ENCODE measurements around the gene TGM1.
"Not testable (repeated sequence)": the region's sequence is repeated elsewhere in the genome, so short reads cannot be mapped to it uniquely, and the experiment has no call there.

The TGM1 gene

GRCh38 chr14:24211311-24211710 lies 51.7 kb downstream of the TGM1 start:
- Histone ChIP-seq H3K4me3 (ENCODE audit: low read depth in 1 of 5, low read length in 5 of 5) (no peak overlapping the region), H3K9me3 (ENCODE audit: control insufficient read depth in 5 of 5, low read length in 5 of 5) (no peaks in the 10 kb centered on the region), H3K36me3 (ENCODE audit: control insufficient read depth in 5 of 5, insufficient read depth in 5 of 5, low read length in 5 of 5) (peaks cover 8 to 50% (median 42%) of the 10 kb centered on the region in 5 donors), H3K27ac (ENCODE audit: low read depth, low read length) (no peak overlapping the region), H3K4me1 (ENCODE audit: control insufficient read depth in 5 of 5, insufficient read depth in 5 of 5, low read length in 5 of 5) (peaks cover 0 to 33% (median 24%) of the 10 kb centered on the region in 5 donors), H3K9ac (ENCODE audit: low read length in 5 of 5) (no peak overlapping the region), H3K27me3 (ENCODE audit: control insufficient read depth in 5 of 5, insufficient read depth in 4 of 5, low read length in 5 of 5) (no peaks in the 10 kb centered on the region)

- peaks cover 11 to 77% (median 59%) of the 10 kb centered on the region in 5 donors for H3K36me3 ChIP-seq (ENCODE audit: control insufficient read depth in 5 of 5, insufficient read depth in 5 of 5, low read length in 5 of 5)
- H3K27me3 ChIP-seq (ENCODE audit: control insufficient read depth in 5 of 5, insufficient read depth in 4 of 5, low read length in 5 of 5), result no peaks in the 10 kb centered on the region
- no peak overlapping the region for H3K4me3 ChIP-seq (ENCODE audit: low read depth in 1 of 5, low read length in 5 of 5)
- H3K4me1 ChIP-seq (ENCODE audit: control insufficient read depth in 5 of 5, insufficient read depth in 5 of 5, low read length in 5 of 5), result peaks cover 0 to 9% (median 4%) of the 10 kb centered on the region in 5 donors
- no peak overlapping the region for H3K9ac ChIP-seq (ENCODE audit: low read length in 5 of 5)
- no peaks in the 10 kb centered on the region for H3K9me3 ChIP-seq (ENCODE audit: control insufficient read depth in 5 of 5, low read length in 5 of 5)
- no peak overlapping the region for H3K27ac ChIP-seq (ENCODE audit: low read depth, low read length)
Observed at GRCh38 chr14:24207625-24208024, 55.4 kb downstream of the TGM1 start.

GRCh38 chr14:24207104-24207551 lies 55.8 kb downstream of the TGM1 start:
- peaks cover 11 to 77% (median 59%) of the 10 kb centered on the region in 5 donors for H3K36me3 ChIP-seq (ENCODE audit: control insufficient read depth in 5 of 5, insufficient read depth in 5 of 5, low read length in 5 of 5)
- H3K9me3 ChIP-seq (ENCODE audit: control insufficient read depth in 5 of 5, low read length in 5 of 5), result no peaks in the 10 kb centered on the region

GRCh38 chr14:24206260-24207103 lies 56.5 kb downstream of the TGM1 start:
- H3K27ac ChIP-seq (ENCODE audit: low read depth, low read length), result no peak overlapping the region
- no peak overlapping the region for H3K4me3 ChIP-seq (ENCODE audit: low read depth in 1 of 5, low read length in 5 of 5)
- H3K4me1 ChIP-seq (ENCODE audit: control insufficient read depth in 5 of 5, insufficient read depth in 5 of 5, low read length in 5 of 5), result no peaks in the 10 kb centered on the region
- no peaks in the 10 kb centered on the region for H3K9me3 ChIP-seq (ENCODE audit: control insufficient read depth in 5 of 5, low read length in 5 of 5)
- H3K27me3 ChIP-seq (ENCODE audit: control insufficient read depth in 5 of 5, insufficient read depth in 4 of 5, low read length in 5 of 5), result no peaks in the 10 kb centered on the region
- peaks cover 11 to 79% (median 59%) of the 10 kb centered on the region in 5 donors for H3K36me3 ChIP-seq (ENCODE audit: control insufficient read depth in 5 of 5, insufficient read depth in 5 of 5, low read length in 5 of 5)
- H3K9ac ChIP-seq (ENCODE audit: low read length in 5 of 5), result no peak overlapping the region

More at GRCh38 chr14:24207104-24207551, 55.8 kb downstream of the TGM1 start:
- H3K4me1 ChIP-seq (ENCODE audit: control insufficient read depth in 5 of 5, insufficient read depth in 5 of 5, low read length in 5 of 5), result peaks cover 0 to 5% (median 0%) of the 10 kb centered on the region in 5 donors
- H3K27ac ChIP-seq (ENCODE audit: low read depth, low read length), result no peak overlapping the region
- H3K9ac ChIP-seq (ENCODE audit: low read length in 5 of 5), result no peak overlapping the region
- no peaks in the 10 kb centered on the region for H3K27me3 ChIP-seq (ENCODE audit: control insufficient read depth in 5 of 5, insufficient read depth in 4 of 5, low read length in 5 of 5)
- no peak overlapping the region for H3K4me3 ChIP-seq (ENCODE audit: low read depth in 1 of 5, low read length in 5 of 5)

- no peak overlapping the region for H3K4me3 ChIP-seq (ENCODE audit: low read depth in 1 of 5, low read length in 5 of 5)
- H3K4me1 ChIP-seq (ENCODE audit: control insufficient read depth in 5 of 5, insufficient read depth in 5 of 5, low read length in 5 of 5), result no peaks in the 10 kb centered on the region
- no peak overlapping the region for H3K9ac ChIP-seq (ENCODE audit: low read length in 5 of 5)
- H3K27ac ChIP-seq (ENCODE audit: low read depth, low read length), result no peak overlapping the region
- no peaks in the 10 kb centered on the region for H3K27me3 ChIP-seq (ENCODE audit: control insufficient read depth in 5 of 5, insufficient read depth in 4 of 5, low read length in 5 of 5)
- H3K36me3 ChIP-seq (ENCODE audit: control insufficient read depth in 5 of 5, insufficient read depth in 5 of 5, low read length in 5 of 5), result peaks cover 7 to 71% (median 45%) of the 10 kb centered on the region in 5 donors
- H3K9me3 ChIP-seq (ENCODE audit: control insufficient read depth in 5 of 5, low read length in 5 of 5), result no peaks in the 10 kb centered on the region
Observed at GRCh38 chr14:24204163-24205146, 58.5 kb downstream of the TGM1 start.

- peaks cover 3 to 63% (median 36%) of the 10 kb centered on the region in 5 donors for H3K36me3 ChIP-seq (ENCODE audit: control insufficient read depth in 5 of 5, insufficient read depth in 5 of 5, low read length in 5 of 5)
- H3K27me3 ChIP-seq (ENCODE audit: control insufficient read depth in 5 of 5, insufficient read depth in 4 of 5, low read length in 5 of 5); H3K9me3 ChIP-seq (ENCODE audit: control insufficient read depth in 5 of 5, low read length in 5 of 5); H3K4me1 ChIP-seq (ENCODE audit: control insufficient read depth in 5 of 5, insufficient read depth in 5 of 5, low read length in 5 of 5); H3K9ac ChIP-seq (ENCODE audit: low read length in 5 of 5); H3K27ac ChIP-seq (ENCODE audit: low read depth, low read length); H3K4me3 ChIP-seq (ENCODE audit: low read depth in 1 of 5, low read length in 5 of 5): not testable (repeated sequence)
Observed at GRCh38 chr14:24203249-24203886, 59.6 kb downstream of the TGM1 start.

- H3K27me3 ChIP-seq (ENCODE audit: control insufficient read depth in 5 of 5, insufficient read depth in 4 of 5, low read length in 5 of 5); H3K4me3 ChIP-seq (ENCODE audit: low read depth in 1 of 5, low read length in 5 of 5); H3K4me1 ChIP-seq (ENCODE audit: control insufficient read depth in 5 of 5, insufficient read depth in 5 of 5, low read length in 5 of 5); H3K27ac ChIP-seq (ENCODE audit: low read depth, low read length); H3K9me3 ChIP-seq (ENCODE audit: control insufficient read depth in 5 of 5, low read length in 5 of 5); H3K9ac ChIP-seq (ENCODE audit: low read length in 5 of 5): not testable (repeated sequence)
- H3K36me3 ChIP-seq (ENCODE audit: control insufficient read depth in 5 of 5, insufficient read depth in 5 of 5, low read length in 5 of 5), result peaks cover 3 to 55% (median 28%) of the 10 kb centered on the region in 5 donors
Observed at GRCh38 chr14:24202538-24202937, 60.4 kb downstream of the TGM1 start.

Data from subcutaneous abdominal adipose tissue (tissue), 5 donors.